ENCODE measurements around the gene FHOD3. TPM values are rescaled to one million over a fixed set of nuclear protein-coding genes. Genes with fewer than 3 reads are reported as not detected.

Gene FHOD3
- total RNA-seq, 4 donors from 2014 or later = 3.5 to 40.0 (median 14.5) TPM

GRCh38 chr18:36536426-36536825 is 238.9 kb downstream of the FHOD3 start:
- intact Hi-C loops (cut with DNase I; ENCODE audit: low total_unique reads) = no loop called here

DNA sequence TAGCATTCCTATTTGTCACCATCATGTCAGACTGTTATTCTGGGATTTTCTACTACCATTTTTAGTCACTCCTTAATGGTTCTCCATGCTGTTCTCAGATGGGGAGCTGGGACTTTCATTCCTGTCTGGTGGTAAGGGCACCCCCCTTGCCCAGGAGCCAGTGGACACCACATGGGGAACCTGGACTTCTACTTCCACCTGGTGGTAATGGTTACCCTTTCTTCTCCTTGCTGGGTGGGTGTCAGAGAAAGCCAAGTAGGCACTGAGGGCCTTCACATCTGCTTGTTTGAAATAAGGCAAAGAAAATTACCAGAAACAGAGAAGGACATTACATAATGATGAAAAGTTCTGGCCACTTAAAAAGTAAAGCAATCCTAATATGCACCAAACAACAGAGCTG is 239.8 kb downstream of the FHOD3 start:
- Histone ChIP-seq H3K9me3 (no peaks in the 10 kb centered on the region), H3K36me3 (no peaks in the 10 kb centered on the region), H3K4me3 (no peak overlapping the region), H3K4me1 (no peaks in the 10 kb centered on the region), H3K27ac (no peak overlapping the region), H3K27me3 (no peaks in the 10 kb centered on the region)
- in situ Hi-C loops (cut with MboI; ENCODE audit: low pct_ligation_motif_present in 1 of 4, low pct_unique_long_range_greater_than_20kb in 1 of 4, low sequenced_read_pairs in 3 of 4) (no loop called here), intact Hi-C loops (cut with DNase I; ENCODE audit: low total_unique reads) (no loop called here)
- TF ChIP-seq POLR2AphosphoS5 (IDR thresholded peaks at IDR 0.05) (no peak), EP300 (IDR thresholded peaks at IDR 0.05; ENCODE audit: low read depth) (no peak), POLR2A (IDR thresholded peaks at IDR 0.05) (no peak)
- TF ChIP-seq, protein P1, sequence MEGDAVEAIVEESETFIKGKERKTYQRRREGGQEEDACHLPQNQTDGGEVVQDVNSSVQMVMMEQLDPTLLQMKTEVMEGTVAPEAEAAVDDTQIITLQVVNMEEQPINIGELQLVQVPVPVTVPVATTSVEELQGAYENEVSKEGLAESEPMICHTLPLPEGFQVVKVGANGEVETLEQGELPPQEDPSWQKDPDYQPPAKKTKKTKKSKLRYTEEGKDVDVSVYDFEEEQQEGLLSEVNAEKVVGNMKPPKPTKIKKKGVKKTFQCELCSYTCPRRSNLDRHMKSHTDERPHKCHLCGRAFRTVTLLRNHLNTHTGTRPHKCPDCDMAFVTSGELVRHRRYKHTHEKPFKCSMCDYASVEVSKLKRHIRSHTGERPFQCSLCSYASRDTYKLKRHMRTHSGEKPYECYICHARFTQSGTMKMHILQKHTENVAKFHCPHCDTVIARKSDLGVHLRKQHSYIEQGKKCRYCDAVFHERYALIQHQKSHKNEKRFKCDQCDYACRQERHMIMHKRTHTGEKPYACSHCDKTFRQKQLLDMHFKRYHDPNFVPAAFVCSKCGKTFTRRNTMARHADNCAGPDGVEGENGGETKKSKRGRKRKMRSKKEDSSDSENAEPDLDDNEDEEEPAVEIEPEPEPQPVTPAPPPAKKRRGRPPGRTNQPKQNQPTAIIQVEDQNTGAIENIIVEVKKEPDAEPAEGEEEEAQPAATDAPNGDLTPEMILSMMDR (IDR thresholded peaks at IDR 0.05) = no peak
- no peak for DNase-seq

More at GRCh38 chr18:36536426-36536825, 238.9 kb downstream of the FHOD3 start:
- in situ Hi-C loops (cut with MboI; ENCODE audit: low pct_ligation_motif_present in 1 of 4, low pct_unique_long_range_greater_than_20kb in 1 of 4, low sequenced_read_pairs in 3 of 4) = no loop called here
- Histone ChIP-seq H3K36me3 (no peaks in the 10 kb centered on the region), H3K27me3 (no peaks in the 10 kb centered on the region), H3K4me1 (no peaks in the 10 kb centered on the region), H3K27ac (no peak overlapping the region), H3K4me3 (no peak overlapping the region), H3K9me3 (no peaks in the 10 kb centered on the region)
- TF ChIP-seq POLR2A (IDR thresholded peaks at IDR 0.05) (no peak), POLR2AphosphoS5 (IDR thresholded peaks at IDR 0.05) (no peak), EP300 (IDR thresholded peaks at IDR 0.05; ENCODE audit: low read depth) (no peak)
- TF ChIP-seq, protein P1 (IDR thresholded peaks at IDR 0.05) = no peak
- WGBS, 2 donors (ENCODE audit: low coverage in 1 of 2) = 75 to 89% methylated on average over 3 to 4 of the region's 4 CpGs
- no peak for DNase-seq

- H3K4me1 ChIP-seq = no peaks in the 10 kb centered on the region
- no peak for TF ChIP-seq EP300 (IDR thresholded peaks at IDR 0.05; ENCODE audit: low read depth)
- no peak for TF ChIP-seq POLR2AphosphoS5 (IDR thresholded peaks at IDR 0.05)
- TF ChIP-seq POLR2A (IDR thresholded peaks at IDR 0.05) = no peak
- TF ChIP-seq, protein P1 (IDR thresholded peaks at IDR 0.05) = no peak
- no peaks in the 10 kb centered on the region for H3K9me3 ChIP-seq
- intact Hi-C loops (cut with DNase I; ENCODE audit: low total_unique reads) = no loop called here
- H3K27me3 ChIP-seq = no peaks in the 10 kb centered on the region
- no peak overlapping the region for H3K4me3 ChIP-seq
- WGBS, 2 donors (ENCODE audit: low coverage in 1 of 2) = 80 to 84% methylated on average over 3 to 5 of the region's 5 CpGs
- in situ Hi-C loops (cut with MboI; ENCODE audit: low pct_ligation_motif_present in 1 of 4, low pct_unique_long_range_greater_than_20kb in 1 of 4, low sequenced_read_pairs in 3 of 4) = no loop called here
- no peak for DNase-seq
- H3K27ac ChIP-seq = no peak overlapping the region
- no peaks in the 10 kb centered on the region for H3K36me3 ChIP-seq
These were observed 242.2 kb downstream of the FHOD3 start for GRCh38 chr18:36539674-36540231.

DNA sequence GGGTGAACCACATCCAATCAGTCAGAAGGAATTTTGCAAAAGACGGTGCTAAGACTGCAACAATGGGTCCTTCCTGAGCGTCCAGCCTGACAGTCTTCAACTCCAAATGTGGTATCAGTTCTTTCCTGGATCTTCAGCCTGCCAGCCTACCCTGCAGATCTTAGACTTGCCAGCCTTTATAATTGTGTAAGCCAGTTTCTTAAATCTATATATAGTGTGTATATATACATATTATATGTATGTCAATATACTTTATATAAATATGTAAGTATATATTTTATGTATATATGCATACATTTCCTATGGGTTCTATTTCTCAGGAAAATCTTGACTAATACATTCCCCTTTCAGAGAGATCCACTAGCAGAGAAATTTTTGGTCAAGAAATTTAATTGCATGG is 245.5 kb downstream of the FHOD3 start:
- intact Hi-C loops (cut with DNase I; ENCODE audit: low total_unique reads) = no loop called here
- 90 to 91% methylated on average over 2 of the region's 2 CpGs for WGBS, 2 donors (ENCODE audit: low coverage in 1 of 2)
- no peak overlapping the region for H3K27ac ChIP-seq

More for the DNA sequence above, 245.5 kb downstream of the FHOD3 start:
- TF ChIP-seq POLR2A (IDR thresholded peaks at IDR 0.05) (no peak), EP300 (IDR thresholded peaks at IDR 0.05; ENCODE audit: low read depth) (no peak), POLR2AphosphoS5 (IDR thresholded peaks at IDR 0.05) (no peak)
- TF ChIP-seq, protein P1 (IDR thresholded peaks at IDR 0.05) = no peak
- Histone ChIP-seq H3K4me1 (no peaks in the 10 kb centered on the region), H3K27me3 (no peaks in the 10 kb centered on the region), H3K9me3 (no peaks in the 10 kb centered on the region), H3K36me3 (no peaks in the 10 kb centered on the region), H3K4me3 (no peak overlapping the region)
- DNase-seq = no peak
- in situ Hi-C loops (cut with MboI; ENCODE audit: low pct_ligation_motif_present in 1 of 4, low pct_unique_long_range_greater_than_20kb in 1 of 4, low sequenced_read_pairs in 3 of 4) = no loop called here
